KBM-7 (cell line): ENCODE data around the gene PXYLP1.

Experiments used
- DNase-seq: peaks from one replicate; pipeline ENCODE4 v3.0.0-alpha.2; 2015
- in situ Hi-C: fragments of 300-500 bp; cut with MboI; formaldehyde crosslinking; loops from 2 replicates; pipeline ENCODE4 v1.14.3; 2020; ENCODE audit warnings: low sequenced_read_pairs, low pct_unique_long_range_greater_than_20kb, mixed read lengths

Gene PXYLP1

DNA sequence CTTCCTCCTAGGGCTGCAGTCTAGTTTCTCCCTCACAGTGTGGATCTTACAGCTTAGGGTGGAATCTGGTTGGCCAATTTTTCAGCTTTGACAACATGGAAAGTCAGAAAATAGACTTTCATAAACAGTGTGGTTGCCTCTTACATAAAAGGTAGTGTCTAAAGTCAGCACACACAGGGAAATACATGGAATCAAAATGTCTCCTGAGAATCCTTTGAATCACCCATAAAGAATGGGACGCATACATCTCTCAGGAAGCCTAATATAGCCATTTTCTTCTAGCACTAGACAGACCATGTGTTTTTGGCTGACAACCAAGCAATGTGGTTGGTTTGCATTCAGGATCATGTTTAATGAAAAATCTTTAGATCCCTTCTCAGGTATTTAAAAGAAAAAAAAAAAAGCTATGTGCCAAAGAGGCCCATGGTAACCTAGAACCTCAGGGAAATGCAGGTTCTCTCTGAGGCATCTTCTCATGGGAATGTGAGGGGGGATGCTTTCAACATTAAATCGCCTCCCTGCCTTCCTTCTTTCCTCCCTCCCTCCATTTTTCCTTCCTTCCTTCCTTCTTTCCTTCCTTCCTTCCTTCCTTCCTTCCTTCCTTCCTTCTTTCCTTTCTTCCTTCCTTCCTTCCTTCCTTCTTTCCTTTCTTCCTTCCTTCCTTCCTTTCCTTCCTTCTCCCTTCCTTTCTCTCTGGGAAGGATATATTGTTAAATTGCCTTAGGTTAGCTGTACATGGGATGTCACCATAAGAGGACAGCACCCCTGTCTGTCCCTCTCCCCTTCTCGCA lies 102.4 kb downstream of the PXYLP1 start:
- in situ Hi-C loops = no loop called here
- no peak for DNase-seq

DNA sequence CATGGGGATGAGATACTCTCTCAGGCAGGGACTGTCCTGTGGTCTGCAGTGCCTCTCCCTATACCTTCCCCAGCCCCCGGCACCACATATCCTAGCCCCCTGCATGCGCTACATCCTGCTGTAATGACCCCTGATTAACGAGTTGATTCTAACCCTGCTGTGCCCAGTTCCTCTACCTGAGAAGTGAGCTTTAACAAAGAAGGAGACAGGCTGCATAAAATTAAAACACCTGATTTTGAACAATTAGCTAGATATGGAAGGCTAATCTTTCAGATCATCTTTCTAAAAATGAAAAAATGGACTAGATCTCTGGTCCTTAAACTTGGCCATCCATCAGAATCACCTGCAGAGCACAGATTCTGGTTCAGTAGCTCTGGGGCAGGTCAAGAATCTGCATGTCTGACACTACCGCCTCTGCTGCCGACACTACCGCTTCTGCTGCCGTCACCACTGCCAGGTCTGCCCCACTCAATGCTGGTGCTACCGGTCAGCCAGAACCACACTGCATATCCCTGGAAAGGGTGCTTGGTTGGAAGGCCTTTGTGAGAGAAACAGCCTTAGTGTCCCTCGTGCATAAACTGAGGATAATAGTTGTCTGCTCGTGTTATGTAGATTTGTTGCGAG lies 103.1 kb downstream of the PXYLP1 start:
- in situ Hi-C loops = no loop called here
- DNase-seq = no peak

DNA sequence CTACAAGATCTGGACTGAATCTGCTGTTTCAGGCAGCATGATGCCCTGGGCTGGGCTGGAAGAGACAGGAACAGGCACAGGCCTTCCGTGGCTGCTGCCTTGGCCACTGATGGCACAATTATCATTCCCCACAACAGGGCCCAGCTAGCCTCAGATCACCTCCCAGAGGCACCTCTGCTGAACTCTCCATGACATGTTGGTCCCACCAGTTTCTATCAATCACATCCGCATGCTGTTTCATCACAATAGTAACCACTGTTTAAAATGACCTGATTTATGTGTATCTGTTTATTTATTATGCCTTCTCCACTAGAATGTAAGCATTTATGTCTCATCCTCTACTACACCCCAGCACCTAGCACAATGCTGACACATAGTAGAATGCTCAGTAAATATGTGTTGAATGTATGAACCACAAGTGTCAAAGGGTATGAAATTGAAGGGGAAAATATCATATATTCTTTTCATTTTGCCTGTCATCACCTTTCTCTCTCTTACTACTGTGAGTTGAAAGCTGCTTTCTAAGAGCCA lies 104.0 kb downstream of the PXYLP1 start:
- DNase-seq = no peak
- in situ Hi-C loops = no loop called here

DNA sequence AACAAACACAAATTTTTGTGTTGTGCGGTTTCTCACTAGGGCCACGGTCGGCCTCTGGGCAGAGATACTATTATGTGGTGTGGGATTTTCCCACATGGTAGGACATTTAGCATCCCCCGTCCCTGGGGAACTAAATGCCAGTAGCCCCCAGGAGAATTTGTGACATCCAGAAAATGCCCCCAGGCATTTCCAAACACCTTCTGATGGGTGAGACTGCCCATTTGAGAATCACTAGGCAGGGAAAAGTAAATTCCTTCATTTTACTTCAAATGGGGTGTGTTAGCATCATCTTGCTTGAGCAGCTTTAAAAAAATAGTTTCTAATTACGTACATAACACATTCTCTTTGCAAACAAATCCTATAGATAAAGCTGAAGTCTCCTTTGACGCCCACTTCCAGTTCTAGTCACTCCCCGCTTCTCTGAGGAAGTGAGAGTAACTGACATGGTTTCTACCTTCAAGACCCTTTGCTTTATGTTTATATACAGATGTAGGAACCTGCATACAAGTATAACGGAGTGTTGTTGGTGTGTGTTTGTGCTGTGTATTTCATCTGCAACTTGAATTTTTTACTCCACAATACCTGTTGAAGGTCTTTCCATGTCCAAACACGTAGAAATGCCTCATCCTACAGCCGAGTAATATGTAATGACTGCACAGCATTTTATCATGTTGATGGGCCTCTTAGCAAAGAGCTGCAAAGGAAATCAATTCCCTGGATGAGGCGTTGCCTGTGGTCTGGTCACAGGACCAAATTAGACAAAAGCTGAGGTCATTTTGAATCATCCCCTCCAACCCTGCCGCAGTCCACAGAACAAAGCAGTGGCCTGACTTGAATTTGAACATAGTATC lies 105.3 kb downstream of the PXYLP1 start:
- in situ Hi-C loops = no loop called here
- DNase-seq = no peak

DNA sequence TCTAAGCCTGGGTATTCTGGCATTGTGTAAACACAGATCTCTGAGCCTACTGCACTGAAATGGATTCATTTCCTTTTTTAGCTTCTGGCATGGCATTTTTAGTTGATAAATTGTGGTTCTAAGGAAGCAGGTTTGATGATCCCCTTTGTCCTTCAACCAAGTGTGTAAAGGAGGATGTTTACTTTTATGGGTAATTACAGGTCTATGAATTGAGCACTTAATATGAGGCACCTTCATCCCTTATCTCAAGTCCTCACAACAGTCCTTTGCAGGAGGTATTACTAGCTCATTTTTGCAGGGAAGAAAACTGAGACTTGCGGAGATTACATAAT lies 105.9 kb downstream of the PXYLP1 start:
- in situ Hi-C loops = no loop called here
- DNase-seq = no peak

DNA sequence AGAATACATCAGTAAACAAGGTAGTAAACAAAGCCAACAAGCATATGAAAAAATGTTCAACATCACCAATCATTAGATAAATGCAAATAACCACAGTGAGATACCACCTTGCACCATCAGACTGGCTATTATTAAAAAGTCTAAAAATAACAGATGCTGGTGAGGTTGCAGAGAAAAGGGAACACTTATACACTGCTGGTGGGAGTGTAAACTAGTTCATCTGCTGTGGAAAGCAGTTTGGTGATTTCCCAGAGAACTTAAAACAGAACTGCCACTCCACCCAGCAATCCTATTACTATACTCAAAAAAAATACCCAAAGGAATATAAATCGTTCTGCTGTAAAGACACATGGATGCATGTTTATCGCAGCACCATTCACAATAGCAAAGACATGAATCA lies 106.4 kb downstream of the PXYLP1 start:
- in situ Hi-C loops = no loop called here
- no peak for DNase-seq

DNA sequence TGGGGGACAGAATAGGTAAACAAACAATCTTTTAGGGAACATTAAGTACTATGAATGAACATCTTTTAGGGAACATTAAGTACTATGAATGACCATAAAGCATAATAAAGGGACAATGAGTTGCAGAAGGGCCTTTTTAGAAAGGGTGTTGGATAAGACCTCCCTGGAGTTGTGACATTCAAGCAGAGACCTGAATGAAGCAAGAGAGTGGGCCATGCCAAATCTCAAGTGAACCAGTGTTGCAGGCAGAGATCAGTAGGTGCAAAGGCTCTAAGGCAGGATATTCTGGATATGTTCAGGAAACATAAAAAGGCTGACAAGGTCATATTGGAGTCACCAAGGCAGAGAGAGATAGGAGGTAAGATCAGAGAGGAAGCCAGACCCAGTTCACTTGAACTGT lies 107.3 kb downstream of the PXYLP1 start:
- no peak for DNase-seq
- in situ Hi-C loops = no loop called here

DNA sequence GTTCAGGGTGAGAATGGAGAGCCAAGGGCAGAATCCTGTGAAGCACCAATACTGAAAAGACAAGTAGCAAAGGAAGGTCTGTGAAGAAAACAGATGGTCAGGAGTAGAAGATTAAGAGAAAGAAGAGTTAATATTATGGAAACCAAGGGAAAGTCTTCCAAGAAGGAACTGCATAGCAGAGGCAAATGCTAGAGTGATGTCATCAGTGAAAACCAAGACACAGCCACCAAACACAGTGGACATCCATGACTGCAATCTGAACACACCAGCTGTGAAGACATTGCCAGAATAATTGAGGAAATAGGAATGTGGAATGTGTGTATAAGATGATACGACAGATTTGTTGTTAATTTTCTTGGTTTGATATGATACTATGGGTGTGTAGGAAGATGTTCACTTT lies 109.9 kb downstream of the PXYLP1 start:
- DNase-seq = no peak
- in situ Hi-C loops = no loop called here

DNA sequence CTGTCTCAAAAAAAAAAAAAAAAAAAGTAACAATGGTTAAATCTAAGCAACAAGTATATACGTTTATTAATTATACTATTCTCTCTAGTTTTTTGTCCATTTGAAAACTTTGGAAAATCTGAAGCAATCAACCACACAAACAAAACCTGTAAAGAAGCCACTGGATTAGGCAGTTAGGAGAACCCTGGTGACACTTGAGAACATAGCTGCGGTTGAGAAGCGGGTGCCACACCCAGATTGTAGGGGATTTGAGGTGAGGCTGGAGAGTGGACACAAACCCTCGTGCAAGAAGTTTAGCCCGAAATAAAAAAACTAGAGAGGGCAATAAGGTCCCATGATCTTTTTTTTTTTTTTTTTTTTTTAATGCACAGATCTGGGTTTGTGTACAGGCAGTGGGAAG lies 110.8 kb downstream of the PXYLP1 start:
- DNase-seq = no peak

DNA sequence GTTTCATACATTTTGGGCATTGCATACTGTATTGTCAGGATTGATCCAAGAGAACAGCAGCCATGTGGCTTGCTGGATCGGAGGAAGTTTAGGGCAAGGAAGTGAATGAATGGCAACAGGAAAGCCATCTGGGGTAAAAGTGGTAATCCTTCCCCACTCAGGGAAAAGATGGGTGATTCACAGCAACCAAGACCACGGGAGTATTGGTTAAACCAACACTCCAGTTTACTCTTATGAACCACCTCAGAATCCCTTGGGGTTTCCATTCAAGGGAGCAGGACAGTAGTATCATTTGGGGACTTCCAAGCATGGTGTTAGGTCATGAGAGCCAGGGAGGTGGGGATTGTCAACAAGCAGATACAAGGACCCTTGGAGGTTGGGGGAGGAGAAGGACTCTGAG lies 111.5 kb downstream of the PXYLP1 start:
- DNase-seq = no peak
- in situ Hi-C loops = no loop called here

More for the DNA sequence above, 110.8 kb downstream of the PXYLP1 start:
- in situ Hi-C loops = no loop called here

DNA sequence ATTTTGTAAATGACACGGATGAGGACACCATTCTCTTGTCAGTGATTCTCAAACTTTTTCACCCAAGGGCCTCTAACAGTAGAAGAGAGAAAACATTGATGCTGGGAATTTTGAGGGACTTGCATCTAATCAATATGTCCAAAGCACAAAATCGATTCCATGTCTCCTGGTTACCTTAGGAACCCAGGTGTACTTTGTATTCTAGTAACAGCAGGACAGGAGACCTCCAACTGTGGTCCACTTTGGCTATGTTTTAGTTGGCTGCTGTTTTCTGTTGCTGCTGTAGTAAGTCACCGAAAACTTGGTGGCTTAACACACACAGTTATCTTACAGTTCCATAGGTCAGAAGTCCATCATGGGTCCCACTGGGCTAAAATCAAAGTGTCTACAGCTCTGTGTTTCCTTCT lies 112.2 kb downstream of the PXYLP1 start:
- no peak for DNase-seq
- in situ Hi-C loops = no loop called here
